Gastroesophageal sphincter (tissue), 3 donors: Measurements from ENCODE around the gene IGF2.

Experiments
- CTCF ChIP-seq, 4 experiments: fragments of 200-600 bp in 2 of 4; fragments of 450-650 bp in 2 of 4; sonication (generic) in 1 of 4; IDR thresholded peaks; one replicate each; pipeline ENCODE4 v1.5.1; 2017 to 2019; ENCODE audit warnings: antibody characterized with exemption in 4 of 4, mild to moderate bottlenecking in 2 of 4, moderate library complexity in 2 of 4
- POLR2A ChIP-seq, 2 donors: fragments of 450-650 bp; IDR thresholded peaks; one replicate each; pipeline ENCODE4 v1.6.1; 2017; ENCODE audit warnings: antibody characterized with exemption in 2 of 2, mild to moderate bottlenecking in 2 of 2, moderate library complexity in 1 of 2

- TF ChIP-seq CTCF (IDR thresholded peaks at IDR 0.05) (no peak), POLR2A (IDR thresholded peaks at IDR 0.05) (no peak)
These were observed 45.4 kb downstream of the IGF2 start for GRCh38 chr11:2093575-2094353.
